Loucy (cell line): ENCODE data around the gene RUFY3.

Experiments
- EZH2phosphoT487 ChIP-seq: fragments of 200-600 bp; IDR thresholded peaks from 2 replicates; pipeline ENCODE4 v1.6.1; 2018; ENCODE audit warnings: antibody characterized with exemption, mild to moderate bottlenecking, moderate library complexity, borderline replicate concordance
- TF ChIP-seq, protein P1 (sequence below): fragments of 200-600 bp; sonication (generic); conservative IDR thresholded peaks from 2 replicates; pipeline ENCODE4 v1.5.1; 2014; ENCODE audit warnings: mild to moderate bottlenecking, antibody characterized with exemption, low read length

DNA sequence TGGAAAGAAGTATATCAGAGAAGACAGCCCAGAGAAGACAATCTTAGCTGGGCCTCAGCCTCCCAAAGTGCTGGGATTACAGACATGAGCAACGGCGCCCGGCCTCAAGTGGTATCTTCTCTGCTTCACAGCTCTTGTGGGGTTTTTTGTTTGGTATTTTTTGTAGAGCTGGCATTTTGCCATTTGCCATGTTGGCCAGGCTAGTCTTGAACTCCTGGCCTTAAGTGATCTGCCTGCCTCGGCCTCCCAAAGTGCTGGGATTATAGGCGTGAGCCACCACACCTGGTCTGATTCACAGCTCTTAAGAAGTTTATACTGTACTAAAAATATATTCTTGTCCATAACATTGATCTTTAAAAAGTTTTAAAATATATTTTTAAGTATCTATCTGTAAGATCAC, 21.1 kb upstream of the RUFY3 start:
- TF ChIP-seq, protein P1, sequence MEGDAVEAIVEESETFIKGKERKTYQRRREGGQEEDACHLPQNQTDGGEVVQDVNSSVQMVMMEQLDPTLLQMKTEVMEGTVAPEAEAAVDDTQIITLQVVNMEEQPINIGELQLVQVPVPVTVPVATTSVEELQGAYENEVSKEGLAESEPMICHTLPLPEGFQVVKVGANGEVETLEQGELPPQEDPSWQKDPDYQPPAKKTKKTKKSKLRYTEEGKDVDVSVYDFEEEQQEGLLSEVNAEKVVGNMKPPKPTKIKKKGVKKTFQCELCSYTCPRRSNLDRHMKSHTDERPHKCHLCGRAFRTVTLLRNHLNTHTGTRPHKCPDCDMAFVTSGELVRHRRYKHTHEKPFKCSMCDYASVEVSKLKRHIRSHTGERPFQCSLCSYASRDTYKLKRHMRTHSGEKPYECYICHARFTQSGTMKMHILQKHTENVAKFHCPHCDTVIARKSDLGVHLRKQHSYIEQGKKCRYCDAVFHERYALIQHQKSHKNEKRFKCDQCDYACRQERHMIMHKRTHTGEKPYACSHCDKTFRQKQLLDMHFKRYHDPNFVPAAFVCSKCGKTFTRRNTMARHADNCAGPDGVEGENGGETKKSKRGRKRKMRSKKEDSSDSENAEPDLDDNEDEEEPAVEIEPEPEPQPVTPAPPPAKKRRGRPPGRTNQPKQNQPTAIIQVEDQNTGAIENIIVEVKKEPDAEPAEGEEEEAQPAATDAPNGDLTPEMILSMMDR, result no peak
- no peak for TF ChIP-seq EZH2phosphoT487
